ENCODE measurements around the gene PNMA6A.

- TF ChIP-seq POLR2A (IDR thresholded peaks at IDR 0.05), result no peak
- TF ChIP-seq CTCF (IDR thresholded peaks at IDR 0.05), result no peak
These were observed 42.4 kb upstream of the PNMA6A start for GRCh38 chrX:153029875-153030274.
